ENCODE results near the gene TNS1.

DNA sequence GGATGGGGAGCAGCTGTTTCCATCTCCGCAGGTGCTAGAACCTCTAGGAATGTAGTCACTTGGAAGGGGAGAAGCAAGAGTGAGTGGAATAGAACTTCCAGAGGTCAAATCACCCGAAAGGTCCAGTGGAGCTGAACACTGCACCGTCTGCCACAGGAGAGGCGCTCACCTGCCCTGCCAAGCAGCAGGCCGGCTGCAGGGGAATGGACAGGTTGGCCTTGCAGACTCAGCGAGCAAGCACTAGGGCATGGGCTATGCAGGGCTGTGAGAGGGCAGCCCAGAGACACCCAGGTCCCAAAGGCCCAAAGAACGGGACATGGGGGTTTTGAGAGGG lies 214.2 kb downstream of the TNS1 start:
- no peak for TF ChIP-seq GABPA (IDR thresholded peaks at IDR 0.05; ENCODE audit: low read depth)
- no peak for TF ChIP-seq SIN3A (IDR thresholded peaks at IDR 0.05; ENCODE audit: borderline replicate concordance, low read depth, low read length)
- no peak for TF ChIP-seq POLR2AphosphoS5 (IDR thresholded peaks at IDR 0.05; ENCODE audit: low read depth, low read length)
- TF ChIP-seq, protein P1, sequence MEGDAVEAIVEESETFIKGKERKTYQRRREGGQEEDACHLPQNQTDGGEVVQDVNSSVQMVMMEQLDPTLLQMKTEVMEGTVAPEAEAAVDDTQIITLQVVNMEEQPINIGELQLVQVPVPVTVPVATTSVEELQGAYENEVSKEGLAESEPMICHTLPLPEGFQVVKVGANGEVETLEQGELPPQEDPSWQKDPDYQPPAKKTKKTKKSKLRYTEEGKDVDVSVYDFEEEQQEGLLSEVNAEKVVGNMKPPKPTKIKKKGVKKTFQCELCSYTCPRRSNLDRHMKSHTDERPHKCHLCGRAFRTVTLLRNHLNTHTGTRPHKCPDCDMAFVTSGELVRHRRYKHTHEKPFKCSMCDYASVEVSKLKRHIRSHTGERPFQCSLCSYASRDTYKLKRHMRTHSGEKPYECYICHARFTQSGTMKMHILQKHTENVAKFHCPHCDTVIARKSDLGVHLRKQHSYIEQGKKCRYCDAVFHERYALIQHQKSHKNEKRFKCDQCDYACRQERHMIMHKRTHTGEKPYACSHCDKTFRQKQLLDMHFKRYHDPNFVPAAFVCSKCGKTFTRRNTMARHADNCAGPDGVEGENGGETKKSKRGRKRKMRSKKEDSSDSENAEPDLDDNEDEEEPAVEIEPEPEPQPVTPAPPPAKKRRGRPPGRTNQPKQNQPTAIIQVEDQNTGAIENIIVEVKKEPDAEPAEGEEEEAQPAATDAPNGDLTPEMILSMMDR (IDR thresholded peaks at IDR 0.05) = no peak
- TF ChIP-seq TCF12 (IDR thresholded peaks at IDR 0.05) = no peak
- TF ChIP-seq, protein P2, sequence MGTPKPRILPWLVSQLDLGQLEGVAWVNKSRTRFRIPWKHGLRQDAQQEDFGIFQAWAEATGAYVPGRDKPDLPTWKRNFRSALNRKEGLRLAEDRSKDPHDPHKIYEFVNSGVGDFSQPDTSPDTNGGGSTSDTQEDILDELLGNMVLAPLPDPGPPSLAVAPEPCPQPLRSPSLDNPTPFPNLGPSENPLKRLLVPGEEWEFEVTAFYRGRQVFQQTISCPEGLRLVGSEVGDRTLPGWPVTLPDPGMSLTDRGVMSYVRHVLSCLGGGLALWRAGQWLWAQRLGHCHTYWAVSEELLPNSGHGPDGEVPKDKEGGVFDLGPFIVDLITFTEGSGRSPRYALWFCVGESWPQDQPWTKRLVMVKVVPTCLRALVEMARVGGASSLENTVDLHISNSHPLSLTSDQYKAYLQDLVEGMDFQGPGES (IDR thresholded peaks at IDR 0.05; ENCODE audit: low read depth, low read length) = no peak
- no peak for TF ChIP-seq FOSL2 (IDR thresholded peaks at IDR 0.05; ENCODE audit: borderline replicate concordance, low read depth)
- TF ChIP-seq RXRA (IDR thresholded peaks at IDR 0.05; ENCODE audit: borderline replicate concordance, low read depth) = no peak
- TF ChIP-seq, protein P3, sequence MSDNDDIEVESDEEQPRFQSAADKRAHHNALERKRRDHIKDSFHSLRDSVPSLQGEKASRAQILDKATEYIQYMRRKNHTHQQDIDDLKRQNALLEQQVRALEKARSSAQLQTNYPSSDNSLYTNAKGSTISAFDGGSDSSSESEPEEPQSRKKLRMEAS (IDR thresholded peaks at IDR 0.05; ENCODE audit: low read depth) = no peak
- TF ChIP-seq, protein P4, sequence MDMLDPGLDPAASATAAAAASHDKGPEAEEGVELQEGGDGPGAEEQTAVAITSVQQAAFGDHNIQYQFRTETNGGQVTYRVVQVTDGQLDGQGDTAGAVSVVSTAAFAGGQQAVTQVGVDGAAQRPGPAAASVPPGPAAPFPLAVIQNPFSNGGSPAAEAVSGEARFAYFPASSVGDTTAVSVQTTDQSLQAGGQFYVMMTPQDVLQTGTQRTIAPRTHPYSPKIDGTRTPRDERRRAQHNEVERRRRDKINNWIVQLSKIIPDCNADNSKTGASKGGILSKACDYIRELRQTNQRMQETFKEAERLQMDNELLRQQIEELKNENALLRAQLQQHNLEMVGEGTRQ (IDR thresholded peaks at IDR 0.05; ENCODE audit: borderline replicate concordance, low read depth, low read length) = no peak
- no peak for TF ChIP-seq MXI1 (IDR thresholded peaks at IDR 0.05; ENCODE audit: low read depth, low read length)
- TF ChIP-seq JUND (IDR thresholded peaks at IDR 0.05) = no peak
- no peak for TF ChIP-seq EP300 (IDR thresholded peaks at IDR 0.05; ENCODE audit: borderline replicate concordance in 1 of 2, low read depth in 1 of 2, low read length in 1 of 2)
